Vagina (tissue), 2 donors: ENCODE measurements around the gene PSENEN. TPM values are rescaled to one million over a fixed set of nuclear protein-coding genes. Genes with fewer than 3 reads are reported as not detected.

Source experiments
- DNase-seq, 2 donors: peaks; one replicate each; pipeline ENCODE4 v3.0.0-alpha.2; 2017; ENCODE audit errors: extremely low spot score in 2 of 2
- H3K27ac ChIP-seq: fragments of 200-600 bp; sonication (generic); one replicate; pipeline ENCODE4 v1.5.1; 2019
- H3K27me3 ChIP-seq: fragments of 200-600 bp; sonication (generic); one replicate; pipeline ENCODE4 v1.5.1; 2019
- H3K36me3 ChIP-seq, 2 donors: fragments of 200-600 bp; sonication (generic); one replicate each; pipeline ENCODE4 v1.5.1; 2017 to 2019
- H3K4me1 ChIP-seq: fragments of 200-600 bp; sonication (generic); one replicate; pipeline ENCODE4 v1.5.1; 2019
- H3K4me3 ChIP-seq, 2 donors: fragments of 200-600 bp; sonication (generic); 1 replicate in 1 of 2; 2 replicates in 1 of 2; pipeline ENCODE4 v1.5.1; 2016 to 2019
- H3K9me3 ChIP-seq: fragments of 200-600 bp; sonication (generic); one replicate; pipeline ENCODE4 v1.5.1; 2019
- CTCF ChIP-seq, 3 experiments: fragments of 450-650 bp in 2 of 3; fragments of 200-600 bp in 1 of 3; sonication (generic) in 1 of 3; IDR thresholded peaks; one replicate each; pipeline ENCODE4 v1.5.1; 2017 to 2019; ENCODE audit warnings: antibody characterized with exemption in 3 of 3, mild to moderate bottlenecking in 2 of 3, moderate library complexity in 2 of 3
- POLR2A ChIP-seq, 2 donors: fragments of 450-650 bp; IDR thresholded peaks; one replicate each; pipeline ENCODE4 v1.6.1; 2017; ENCODE audit warnings: antibody characterized with exemption in 2 of 2, mild to moderate bottlenecking in 2 of 2, moderate library complexity in 2 of 2
- POLR2AphosphoS5 ChIP-seq, 2 donors: sonication (generic); formaldehyde crosslinking; IDR thresholded peaks; one replicate each; pipeline ENCODE4 v1.9.0; 2017; ENCODE audit warnings: antibody characterized with exemption in 2 of 2, mild to moderate bottlenecking in 2 of 2, low read depth in 1 of 2; ENCODE audit not compliant: insufficient read depth in 1 of 2
- intact Hi-C: fragments of 100-400 bp; cut with DNase I; formaldehyde crosslinking; loops from one replicate; pipeline ENCODE4 v1.15.1; 2023
- total RNA-seq: library from RNA; depleted of rRNA; stranded (reverse); fragments of >200 nt; gene quantifications from one replicate; pipeline ENCODE4 v1.2.3, GENCODE V29; 2016

The PSENEN gene
- total RNA-seq, 1 donor from 2014 or later, result 28.2 TPM

DNA sequence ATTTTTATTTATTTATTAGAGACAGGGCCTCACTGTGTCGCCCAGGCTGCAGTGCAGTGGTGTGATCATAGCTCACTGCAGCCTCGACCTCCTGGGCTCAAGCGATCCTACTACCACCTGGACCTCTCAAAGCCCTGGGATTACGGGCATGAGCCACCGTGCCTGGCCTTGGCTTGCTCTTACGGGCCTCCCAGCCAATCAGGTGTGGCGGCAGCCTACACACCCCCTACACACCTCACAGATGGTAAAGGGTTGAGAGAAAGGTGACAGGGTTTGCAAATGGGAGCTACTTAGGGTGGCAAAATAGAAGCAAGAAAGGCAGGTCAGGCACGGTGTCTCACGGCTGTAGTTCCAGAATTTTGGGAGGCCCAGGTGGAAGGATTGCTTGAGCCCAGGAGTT lies 42.1 kb upstream of the PSENEN start:
- Histone ChIP-seq H3K4me1 (peaks cover 9% of the 10 kb centered on the region), H3K9me3 (no peaks in the 10 kb centered on the region), H3K27ac (no peak overlapping the region), H3K4me3 (no peak overlapping the region), H3K27me3 (no peaks in the 10 kb centered on the region), H3K36me3 (no peaks in the 10 kb centered on the region)
- TF ChIP-seq POLR2A (IDR thresholded peaks at IDR 0.05) (no peak), CTCF (IDR thresholded peaks at IDR 0.05) (no peak), POLR2AphosphoS5 (IDR thresholded peaks at IDR 0.05; ENCODE audit: insufficient read depth in 1 of 2, low read depth in 1 of 2) (no peak)
- intact Hi-C loops, result no loop called here
- no peak for DNase-seq

- Histone ChIP-seq H3K27ac (no peak within 1 kb of the TSS), H3K36me3 (no peaks in the 10 kb centered on the region), H3K9me3 (no peaks in the 10 kb centered on the region), H3K4me1 (peaks cover 9% of the 10 kb centered on the region), H3K27me3 (no peaks in the 10 kb centered on the region), H3K4me3 (no peak within 1 kb of the TSS)
- intact Hi-C loops, result no loop called here
- no peak for TF ChIP-seq CTCF (IDR thresholded peaks at IDR 0.05)
- no peak for TF ChIP-seq POLR2AphosphoS5 (IDR thresholded peaks at IDR 0.05; ENCODE audit: insufficient read depth in 1 of 2, low read depth in 1 of 2)
- no peak for TF ChIP-seq POLR2A (IDR thresholded peaks at IDR 0.05)
- no peak for DNase-seq
Observed at GRCh38 chr19:35704218-35704617, 41.2 kb upstream of the PSENEN start, which contains the start of gene ZBTB32. TSS of gene ZBTB32 (plus strand) at chr19:35704558. CDS start at chr19:35714627, 10,069 bp downstream.

- TF ChIP-seq POLR2AphosphoS5 (IDR thresholded peaks at IDR 0.05; ENCODE audit: insufficient read depth in 1 of 2, low read depth in 1 of 2), result no peak
- TF ChIP-seq CTCF (IDR thresholded peaks at IDR 0.05), result no peak
- no peak for TF ChIP-seq POLR2A (IDR thresholded peaks at IDR 0.05)
- Histone ChIP-seq H3K9me3 (no peaks in the 10 kb centered on the region), H3K4me1 (no peaks in the 10 kb centered on the region), H3K36me3 (no peaks in the 10 kb centered on the region), H3K27ac (no peak overlapping the region), H3K27me3 (no peaks in the 10 kb centered on the region), H3K4me3 (no peak overlapping the region)
- intact Hi-C loops, result no loop called here
- DNase-seq, result no peak
Observed at GRCh38 chr19:35708391-35708790, 37.1 kb upstream of the PSENEN start.

DNA sequence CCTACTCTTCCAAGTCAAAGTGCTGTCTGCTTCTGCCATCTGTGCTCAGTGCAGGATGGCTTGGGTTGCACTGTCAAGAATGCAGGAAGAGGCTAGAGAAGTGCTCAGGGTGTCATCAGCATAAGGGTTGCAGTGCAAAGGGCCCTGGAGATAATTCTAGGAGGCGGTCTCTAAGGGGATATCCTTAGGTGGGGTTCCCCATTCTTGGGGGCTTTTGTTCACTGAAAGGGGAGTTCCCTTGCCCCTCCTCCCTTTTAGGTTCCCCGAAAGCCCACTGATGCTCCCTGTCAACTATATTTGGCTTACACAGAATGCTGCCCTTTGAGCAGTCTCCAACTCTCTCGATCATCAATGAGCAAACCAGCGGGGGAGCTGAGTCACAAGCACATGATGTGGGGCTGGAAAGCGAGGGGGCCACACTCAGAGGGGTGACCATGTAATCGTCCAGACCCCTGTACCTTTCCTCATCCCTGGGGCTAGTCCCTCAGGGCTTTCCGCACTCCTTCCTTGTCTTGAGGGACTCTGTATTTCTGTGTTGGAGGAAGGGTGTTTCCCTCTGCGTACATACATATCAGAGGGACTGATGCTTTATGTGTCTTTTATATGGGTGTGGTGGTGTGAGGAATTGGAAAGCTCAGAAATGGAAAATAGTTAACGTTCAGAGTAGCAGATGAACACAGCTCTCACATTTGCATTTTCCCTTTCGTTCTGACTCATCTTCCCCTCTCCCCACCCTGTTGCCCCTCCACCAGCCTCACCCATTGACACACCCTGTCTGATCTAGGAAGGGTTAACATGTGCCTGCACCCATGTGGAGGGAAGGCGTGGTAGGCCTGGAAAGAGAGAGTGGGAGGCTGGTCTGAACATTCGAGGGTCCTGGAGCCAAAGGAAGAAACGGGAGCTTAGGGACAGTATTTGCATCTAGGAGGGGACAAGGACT lies 34.4 kb upstream of the PSENEN start:
- DNase-seq, result no peak
- Histone ChIP-seq H3K27me3 (no peaks in the 10 kb centered on the region), H3K36me3 (no peaks in the 10 kb centered on the region), H3K9me3 (no peaks in the 10 kb centered on the region), H3K4me3 (no peak overlapping the region), H3K27ac (no peak overlapping the region), H3K4me1 (peaks cover 10% of the 10 kb centered on the region)
- intact Hi-C loops, result loop anchor here (10.0 kb wide), 1 partner anchor 224 kb away; the partner anchor contains the start of gene LRFN3
- TF ChIP-seq CTCF (IDR thresholded peaks at IDR 0.05) (no peak), POLR2A (IDR thresholded peaks at IDR 0.05) (no peak), POLR2AphosphoS5 (IDR thresholded peaks at IDR 0.05; ENCODE audit: insufficient read depth in 1 of 2, low read depth in 1 of 2) (no peak)
